Activated naive CD4-positive, alpha-beta T cell treated with anti-CD3 and anti-CD28 coated beads for 36 hours (primary cell): Measurements from ENCODE around the gene SMYD5. TPM values are rescaled to one million over a fixed set of nuclear protein-coding genes. Genes with fewer than 3 reads are reported as not detected.
A peak's percentile ranks its signal among the peaks of the same experiment; 100 is the strongest.

Experiments
- CTCF ChIA-PET: fragments of 350-600 bp; sonication (Branson Sonifier 250); formaldehyde crosslinking; loops from one replicate; lab custom pipeline; 2021; ENCODE audit warnings: antibody characterized with exemption; lab: Charles Lee
- DNase-seq: peaks from one replicate; pipeline ENCODE4 v3.0.0-alpha.2; 2020
- H3K27ac Mint-ChIP-seq: one replicate; pipeline ENCODE4 v1.8.0; 2021; ENCODE audit warnings: mild to moderate bottlenecking, mixed read lengths
- H3K27me3 Mint-ChIP-seq: one replicate; pipeline ENCODE4 v1.8.0; 2021; ENCODE audit warnings: low read depth, mixed read lengths
- H3K36me3 Mint-ChIP-seq: one replicate; pipeline ENCODE4 v1.8.0; 2021; ENCODE audit warnings: low read depth, mixed read lengths
- H3K4me1 Mint-ChIP-seq: one replicate; pipeline ENCODE4 v1.8.0; 2021; ENCODE audit warnings: low read depth, mixed read lengths
- H3K4me3 Mint-ChIP-seq: one replicate; pipeline ENCODE4 v1.8.0; 2021; ENCODE audit warnings: mild to moderate bottlenecking, moderate library complexity, mixed read lengths
- H3K9me3 Mint-ChIP-seq: one replicate; pipeline ENCODE4 v1.8.0; 2021; ENCODE audit warnings: mixed read lengths
- intact Hi-C: fragments of 100-400 bp; cut with micrococcal nuclease; formaldehyde crosslinking; loops from one replicate; pipeline ENCODE4 v1.15.1; 2023
- total RNA-seq, 2 experiments: library from RNA; stranded (reverse); gene quantifications; one replicate each; pipeline ENCODE4 v1.2.3, GENCODE V29; 2021

Gene SMYD5
- total RNA-seq, 2 experiments from 2014 or later, result 37.4 to 39.0 TPM

DNA sequence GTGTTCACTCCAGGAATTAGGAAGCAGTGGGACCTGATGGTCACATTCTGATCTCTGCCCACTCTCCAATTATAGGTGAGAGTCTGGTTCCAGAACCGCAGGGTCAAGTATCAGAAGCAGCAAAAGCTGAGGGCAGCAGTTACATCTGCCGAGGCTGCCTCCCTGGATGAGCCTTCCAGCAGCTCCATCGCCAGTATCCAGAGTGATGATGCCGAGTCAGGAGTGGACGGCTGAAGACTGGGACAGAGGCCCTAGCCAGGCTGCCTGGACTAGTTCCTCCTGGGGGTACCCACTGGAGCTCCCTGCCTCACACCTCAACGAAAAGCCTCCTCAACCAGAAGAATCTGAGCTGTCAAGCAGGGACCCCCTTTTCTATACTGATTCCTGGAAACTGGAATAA is 3.3 kb upstream of the SMYD5 start:
- no peaks in the 10 kb centered on the region for H3K9me3 Mint-ChIP-seq
- no peak overlapping the region for H3K4me3 Mint-ChIP-seq
- DNase-seq, result no peak
- H3K36me3 Mint-ChIP-seq, result no peaks in the 10 kb centered on the region
- peaks cover 23% of the 10 kb centered on the region for H3K4me1 Mint-ChIP-seq
- intact Hi-C loops, result no loop called here
- CTCF ChIA-PET, result interaction anchor here (1.2 to 2.8 kb wide), 2 partner anchors 13 to 34 kb away, joined by 3 to 15 read pairs; no protein-coding TSS in a partner anchor
- H3K27ac Mint-ChIP-seq, result no peak overlapping the region
- peaks cover 8% of the 10 kb centered on the region for H3K27me3 Mint-ChIP-seq

DNA sequence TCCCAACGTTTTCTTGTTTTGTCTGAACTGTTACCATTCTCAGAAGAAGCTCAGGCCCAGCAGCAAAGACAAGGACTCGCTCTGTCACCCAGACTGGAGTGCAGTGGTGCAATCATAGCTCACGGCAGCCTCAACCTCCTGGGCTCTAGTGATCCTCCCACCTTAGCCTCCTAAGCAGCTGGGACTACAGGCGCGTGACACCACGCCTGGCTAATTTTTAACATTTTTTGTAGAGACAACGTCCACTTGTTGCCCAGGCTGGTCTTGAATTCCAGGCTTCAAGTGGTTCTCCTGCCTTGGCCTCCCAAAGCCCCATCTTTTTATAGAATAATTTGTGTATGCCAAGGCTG is 2.0 kb upstream of the SMYD5 start:
- no peak overlapping the region for H3K27ac Mint-ChIP-seq
- no peak for DNase-seq
- CTCF ChIA-PET, result interaction anchor here (0.7 to 2.8 kb wide), 23 partner anchors 8 to 319 kb away, joined by 3 to 81 read pairs (median 6); partner anchors contain the start of genes CCT7 and PRADC1

DNA sequence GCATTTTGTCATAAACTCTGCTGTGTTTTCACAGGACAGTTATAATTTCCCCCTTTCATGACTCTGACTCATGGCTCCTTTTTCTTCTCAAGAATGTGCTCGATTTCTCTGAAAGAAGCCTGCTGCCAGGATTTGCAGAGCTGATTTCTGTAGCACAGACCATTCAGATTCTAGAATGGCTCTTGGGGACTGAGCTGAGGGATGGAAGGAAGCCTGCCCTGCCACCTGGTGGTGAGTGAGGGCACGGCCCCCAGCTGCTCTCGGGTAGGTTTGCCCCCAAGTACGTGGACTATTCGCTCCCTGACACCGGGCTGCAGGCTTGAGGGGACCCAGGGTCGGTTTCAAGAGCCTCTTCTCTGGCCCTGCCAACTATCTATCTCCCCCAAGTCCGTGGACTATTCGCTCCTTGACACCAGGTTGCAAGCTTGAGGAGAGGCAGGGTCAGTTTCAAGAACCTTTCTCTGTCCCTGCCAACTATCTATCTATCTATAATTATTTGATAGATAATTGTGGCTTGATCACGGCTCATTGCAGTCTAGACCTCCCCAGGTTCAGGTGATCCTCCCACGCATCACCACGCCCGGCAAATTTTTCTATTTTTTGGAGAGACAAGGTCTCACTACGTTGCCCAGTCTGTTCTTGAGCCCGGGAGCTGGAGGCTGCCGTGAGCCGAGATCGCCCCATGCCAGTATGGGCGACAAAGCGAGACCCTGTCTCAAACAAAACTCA is 1.4 kb upstream of the SMYD5 start:
- Mint-ChIP-seq H3K4me1 (peaks cover 29% of the 10 kb centered on the region), H3K27ac (no peak overlapping the region)
- intact Hi-C loops, result loop anchor here (1.0 kb wide), 6 partner anchors 35 to 319 kb away; no protein-coding TSS in a partner anchor

More for the DNA sequence above, 2.0 kb upstream of the SMYD5 start:
- Mint-ChIP-seq H3K36me3 (no peaks in the 10 kb centered on the region), H3K4me1 (peaks cover 26% of the 10 kb centered on the region), H3K9me3 (no peaks in the 10 kb centered on the region), H3K27me3 (peaks cover 3% of the 10 kb centered on the region), H3K4me3 (no peak overlapping the region)
- intact Hi-C loops, result loop anchor here (1.0 kb wide), 6 partner anchors 35 to 319 kb away; no protein-coding TSS in a partner anchor

DNA sequence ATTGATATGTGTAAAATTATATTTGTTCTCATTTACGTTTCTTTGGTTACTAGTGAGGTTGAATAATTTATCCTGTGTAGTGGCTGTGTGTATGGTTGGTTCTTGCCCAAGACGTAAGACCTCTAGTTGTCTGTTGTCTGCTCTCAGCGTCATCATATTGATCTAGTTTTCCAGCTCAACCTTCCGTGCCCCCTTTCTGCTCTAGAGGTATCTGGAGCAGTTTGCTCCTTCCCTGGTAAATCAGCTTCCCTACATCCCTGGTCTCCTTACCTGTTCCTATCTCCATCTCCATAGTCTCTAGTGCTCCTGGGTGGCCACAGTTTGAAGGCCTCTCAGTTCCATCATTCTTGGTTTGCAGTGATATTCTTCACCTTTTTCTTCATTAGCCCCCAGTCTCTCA is 1.2 kb downstream of the SMYD5 start:
- intact Hi-C loops, result no loop called here
- H3K9me3 Mint-ChIP-seq, result no peaks in the 10 kb centered on the region
- H3K27me3 Mint-ChIP-seq, result no peaks in the 10 kb centered on the region
- H3K4me3 Mint-ChIP-seq, result peak overlapping the region; percentile 97
- H3K36me3 Mint-ChIP-seq, result no peaks in the 10 kb centered on the region
- no peak for DNase-seq
- peak overlapping the region; percentile 4 for H3K27ac Mint-ChIP-seq
- CTCF ChIA-PET, result interaction anchor here (0.7 to 1.0 kb wide), 2 partner anchors 38 to 73 kb away, joined by 3 to 5 read pairs; no protein-coding TSS in a partner anchor
- H3K4me1 Mint-ChIP-seq, result peaks cover 32% of the 10 kb centered on the region

More for the DNA sequence above, 1.4 kb upstream of the SMYD5 start:
- no peaks in the 10 kb centered on the region for H3K9me3 Mint-ChIP-seq
- CTCF ChIA-PET, result interaction anchor here (0.6 to 2.8 kb wide), 30 partner anchors 8 to 320 kb away, joined by 3 to 81 read pairs (median 5); partner anchors contain the start of genes CCT7, NOTO and PRADC1
- H3K36me3 Mint-ChIP-seq, result no peaks in the 10 kb centered on the region
- H3K27me3 Mint-ChIP-seq, result peaks cover 3% of the 10 kb centered on the region
- DNase-seq, result peak; percentile 85
- H3K4me3 Mint-ChIP-seq, result no peak overlapping the region

DNA sequence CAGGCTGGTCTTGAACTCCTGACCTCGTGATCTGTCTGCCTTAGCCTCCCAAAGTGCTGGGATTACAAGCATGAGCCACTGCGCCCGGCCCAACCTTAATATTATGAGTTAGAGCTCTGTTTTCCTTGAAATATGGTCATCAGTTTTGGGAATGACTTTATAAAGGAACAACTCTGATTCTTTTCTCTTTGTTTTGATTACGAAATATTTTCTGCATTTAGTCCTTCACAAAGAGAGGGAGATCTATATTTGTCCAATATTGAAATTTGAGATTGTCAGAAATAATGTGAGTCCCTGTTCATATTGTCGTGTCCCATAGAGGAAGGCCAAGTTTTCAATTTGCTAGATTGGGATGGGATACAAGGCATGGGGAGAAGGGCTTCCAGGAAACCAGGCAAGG is 3.1 kb downstream of the SMYD5 start:
- peaks cover 10% of the 10 kb centered on the region for H3K36me3 Mint-ChIP-seq
- no peaks in the 10 kb centered on the region for H3K27me3 Mint-ChIP-seq
- no peaks in the 10 kb centered on the region for H3K9me3 Mint-ChIP-seq
- no peak overlapping the region for H3K4me3 Mint-ChIP-seq
- intact Hi-C loops, result no loop called here
- peaks cover 32% of the 10 kb centered on the region for H3K4me1 Mint-ChIP-seq
- DNase-seq, result no peak
- CTCF ChIA-PET, result interaction anchor here (0.6 to 0.7 kb wide), 3 partner anchors 39 to 299 kb away, joined by 3 to 4 read pairs (median 3); no protein-coding TSS in a partner anchor
- no peak overlapping the region for H3K27ac Mint-ChIP-seq

DNA sequence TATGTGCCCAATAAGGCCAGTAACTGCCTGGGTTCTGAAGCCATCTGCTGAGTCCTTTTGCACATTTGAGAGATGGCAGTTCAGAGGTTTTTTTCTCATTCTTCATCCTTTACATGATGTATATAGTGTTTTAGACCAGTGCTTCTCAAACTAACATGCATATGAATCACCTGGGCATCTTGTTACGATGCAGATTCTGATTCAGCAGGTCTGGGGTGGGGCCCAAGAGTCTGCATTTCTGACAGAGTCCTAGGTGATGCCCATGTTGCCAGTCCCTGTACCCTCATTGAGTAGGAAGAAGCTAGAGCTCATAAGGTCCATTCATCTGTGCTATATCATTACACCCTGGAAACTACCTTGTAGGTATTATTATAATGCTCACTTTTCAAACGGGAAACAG is 3.8 kb downstream of the SMYD5 start:
- no peaks in the 10 kb centered on the region for H3K9me3 Mint-ChIP-seq
- DNase-seq, result no peak
- intact Hi-C loops, result no loop called here
- H3K4me3 Mint-ChIP-seq, result no peak overlapping the region
- H3K4me1 Mint-ChIP-seq, result peaks cover 28% of the 10 kb centered on the region
- no peaks in the 10 kb centered on the region for H3K27me3 Mint-ChIP-seq
- H3K36me3 Mint-ChIP-seq, result peaks cover 13% of the 10 kb centered on the region
- CTCF ChIA-PET, result interaction anchor here (0.6 to 1.2 kb wide), 3 partner anchors 9 to 41 kb away, joined by 3 read pairs; no protein-coding TSS in a partner anchor
- no peak overlapping the region for H3K27ac Mint-ChIP-seq

DNA sequence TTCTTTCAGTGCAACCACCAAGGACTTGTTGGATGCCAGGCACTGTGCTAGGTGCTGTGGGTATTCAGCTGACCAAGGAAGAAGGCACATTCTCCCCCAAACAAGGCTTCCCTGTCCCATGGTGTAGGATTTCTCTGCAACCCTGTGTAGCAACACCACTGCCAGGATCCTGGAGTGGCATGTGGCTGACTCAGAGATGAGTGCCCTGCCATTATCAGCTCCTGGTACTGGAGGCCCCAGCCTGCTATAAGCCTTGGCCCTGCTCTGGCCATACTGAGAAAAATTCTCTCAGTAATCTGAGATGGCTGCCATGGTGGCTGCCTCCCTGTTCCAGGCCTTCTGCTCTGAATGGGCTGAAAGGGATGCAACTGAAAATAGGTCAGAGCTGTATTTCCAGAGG is 4.3 kb downstream of the SMYD5 start:
- no peak for DNase-seq
- Mint-ChIP-seq H3K9me3 (no peaks in the 10 kb centered on the region), H3K4me3 (no peak overlapping the region), H3K27ac (no peak overlapping the region), H3K4me1 (peaks cover 24% of the 10 kb centered on the region), H3K27me3 (no peaks in the 10 kb centered on the region), H3K36me3 (peaks cover 15% of the 10 kb centered on the region)
- intact Hi-C loops, result no loop called here
- CTCF ChIA-PET, result interaction anchor here (1.2 kb wide), 2 partner anchors 9 to 41 kb away, joined by 3 read pairs; no protein-coding TSS in a partner anchor

DNA sequence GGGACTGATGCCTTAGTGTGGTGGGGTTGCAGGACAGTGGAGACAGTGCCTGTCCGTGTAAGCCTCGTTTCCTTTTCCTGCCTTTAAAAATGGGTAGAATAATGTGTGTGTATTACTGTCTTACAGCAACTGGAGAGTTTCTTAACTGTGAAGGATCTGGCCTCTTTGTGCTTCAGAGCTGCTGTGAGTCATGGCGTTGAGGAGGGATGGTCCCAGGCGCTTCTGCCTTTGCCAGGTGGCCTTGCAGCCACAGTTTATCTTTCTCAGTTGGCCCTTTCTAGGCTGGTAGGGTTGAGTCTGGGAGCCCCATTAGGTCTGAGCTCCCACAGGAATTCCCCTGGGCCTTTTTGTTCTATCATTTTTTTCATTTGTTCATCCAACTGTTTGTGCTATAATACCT is 9.8 kb downstream of the SMYD5 start:
- Mint-ChIP-seq H3K27me3 (no peaks in the 10 kb centered on the region), H3K9me3 (no peaks in the 10 kb centered on the region), H3K4me1 (peaks cover 3% of the 10 kb centered on the region), H3K27ac (peak overlapping the region; percentile 20), H3K4me3 (no peak overlapping the region), H3K36me3 (peaks cover 18% of the 10 kb centered on the region)
- intact Hi-C loops, result no loop called here
- no peak for DNase-seq
- CTCF ChIA-PET, result interaction anchor here (0.8 kb wide), 1 partner anchor 13 kb away, joined by 3 read pairs; no protein-coding TSS in a partner anchor

DNA sequence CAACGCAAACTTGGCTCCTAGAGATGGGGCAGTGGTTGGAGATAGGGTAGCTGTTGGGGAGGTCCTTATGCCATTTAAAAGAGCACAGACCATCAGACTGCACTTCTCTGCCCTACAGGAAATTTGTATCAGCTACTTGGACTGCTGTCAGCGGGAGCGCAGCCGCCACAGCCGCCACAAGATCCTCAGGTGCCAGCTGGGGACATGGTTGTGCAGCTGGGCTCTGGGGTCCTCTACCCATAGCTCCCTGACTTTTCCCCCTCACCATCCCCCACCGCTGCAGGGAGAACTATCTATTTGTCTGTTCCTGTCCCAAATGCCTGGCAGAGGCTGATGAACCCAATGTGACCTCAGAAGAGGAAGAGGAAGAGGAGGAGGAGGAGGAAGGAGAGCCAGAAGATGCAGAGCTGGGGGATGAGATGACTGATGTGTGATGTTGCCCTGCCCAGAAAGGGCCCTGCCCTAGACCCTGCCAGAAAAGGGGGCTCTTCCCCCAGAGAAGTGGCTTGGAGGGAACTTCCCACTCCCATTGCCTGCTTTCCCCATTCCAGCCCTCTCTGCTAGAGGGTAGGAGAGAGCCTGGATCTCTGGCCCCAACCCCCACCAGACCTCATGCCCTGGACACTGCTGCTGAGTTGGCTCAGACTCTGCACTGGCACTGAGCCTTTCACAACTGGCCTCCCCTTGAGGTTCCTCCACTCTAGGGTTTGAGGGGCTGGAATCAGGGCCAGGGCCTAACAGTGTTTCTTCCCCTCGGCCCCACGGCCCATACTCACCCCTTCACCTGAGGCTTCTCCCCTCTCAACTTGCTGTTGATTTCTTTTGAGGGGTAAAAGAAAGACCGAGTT is 11.7 kb downstream of the SMYD5 start:
- CTCF ChIA-PET, result interaction anchor here (0.6 to 1.4 kb wide), 2 partner anchors 12 to 13 kb away, joined by 3 read pairs; no protein-coding TSS in a partner anchor
- no peak overlapping the region for H3K27ac Mint-ChIP-seq
- no peak for DNase-seq
- H3K9me3 Mint-ChIP-seq, result no peaks in the 10 kb centered on the region
- H3K4me3 Mint-ChIP-seq, result no peak overlapping the region
- no peaks in the 10 kb centered on the region for H3K27me3 Mint-ChIP-seq
- peaks cover 3% of the 10 kb centered on the region for H3K4me1 Mint-ChIP-seq
- intact Hi-C loops, result no loop called here
- H3K36me3 Mint-ChIP-seq, result peaks cover 17% of the 10 kb centered on the region

DNA sequence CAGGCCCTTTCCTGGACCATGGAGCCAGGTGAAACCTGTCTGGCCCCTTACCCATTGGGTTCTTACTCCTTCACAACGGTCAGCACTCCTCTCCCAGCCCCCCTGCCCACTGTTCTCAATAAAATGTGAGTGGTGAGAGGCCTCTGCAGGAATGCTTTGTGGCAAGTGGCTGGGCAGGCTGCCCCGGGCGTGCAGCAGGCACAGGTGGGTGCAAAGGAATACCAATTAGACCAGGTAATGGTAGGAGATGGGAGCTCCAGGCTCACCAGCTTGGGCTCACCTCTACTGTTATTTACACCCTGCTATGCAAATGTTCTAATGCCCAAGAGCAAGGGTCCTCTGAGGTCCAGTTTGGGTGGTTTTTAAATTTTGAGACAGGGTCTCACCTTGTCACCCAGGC is 13.0 kb downstream of the SMYD5 start:
- H3K4me1 Mint-ChIP-seq, result peaks cover 5% of the 10 kb centered on the region
- H3K36me3 Mint-ChIP-seq, result peaks cover 9% of the 10 kb centered on the region
- H3K27me3 Mint-ChIP-seq, result no peaks in the 10 kb centered on the region
- H3K4me3 Mint-ChIP-seq, result no peak overlapping the region
- CTCF ChIA-PET, result interaction anchor here (0.5 kb wide), 1 partner anchor 64 kb away, joined by 3 read pairs; no protein-coding TSS in a partner anchor
- DNase-seq, result no peak
- intact Hi-C loops, result no loop called here
- H3K9me3 Mint-ChIP-seq, result no peaks in the 10 kb centered on the region
- H3K27ac Mint-ChIP-seq, result no peak overlapping the region

DNA sequence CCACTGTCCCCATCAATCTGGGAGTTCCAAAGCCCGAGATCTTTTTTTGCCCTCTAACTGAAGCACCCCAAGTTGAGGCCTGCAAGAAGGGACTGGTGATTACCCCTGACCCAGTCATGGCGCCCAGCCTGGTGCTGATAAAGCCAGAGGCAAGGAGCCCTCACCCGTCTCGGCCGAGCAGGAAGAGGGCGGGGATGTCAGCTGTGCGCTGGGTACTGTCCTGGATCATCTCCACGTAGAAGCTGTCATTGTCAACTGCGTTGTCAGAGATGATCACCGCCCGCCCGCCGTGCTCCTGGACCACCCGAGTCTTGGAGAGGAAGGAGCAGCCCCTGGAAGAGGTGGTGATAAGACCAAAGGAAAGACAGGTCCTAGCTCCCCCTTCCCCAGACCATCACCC is 14.6 kb downstream of the SMYD5 start:
- no peak for DNase-seq
- H3K36me3 Mint-ChIP-seq, result peaks cover 3% of the 10 kb centered on the region
- CTCF ChIA-PET, result interaction anchor here (1.0 to 1.4 kb wide), 2 partner anchors 15 to 17 kb away, joined by 3 to 5 read pairs; no protein-coding TSS in a partner anchor
- intact Hi-C loops, result no loop called here
- peaks cover 6% of the 10 kb centered on the region for H3K4me1 Mint-ChIP-seq
- H3K4me3 Mint-ChIP-seq, result no peak overlapping the region
- no peak overlapping the region for H3K27ac Mint-ChIP-seq
- H3K27me3 Mint-ChIP-seq, result no peaks in the 10 kb centered on the region
- H3K9me3 Mint-ChIP-seq, result no peaks in the 10 kb centered on the region
